GM12892 (cell line): ENCODE results near the gene MROH8.

Source experiments
- POLR2A ChIP-seq: IDR thresholded peaks from 2 replicates; pipeline ENCODE4 v1.6.1; 2011; ENCODE audit warnings: low read depth, low read length, control low read depth
- POLR2AphosphoS5 ChIP-seq: IDR thresholded peaks from 2 replicates; pipeline ENCODE4 v1.6.1; 2011; ENCODE audit warnings: low read depth, low read length, control low read depth

GRCh38 chr20:37119356-37120036 is 59.9 kb downstream of the MROH8 start:
- TF ChIP-seq POLR2A (no peak), POLR2AphosphoS5 (no peak)
